OCI-LY1 (cell line): ENCODE measurements around the gene ACTN4.

ENCODE experiments used
- CTCF ChIP-seq: fragments of 200-600 bp; sonication (generic), shearing (Covaris generic); IDR thresholded peaks from 2 replicates; pipeline ENCODE4 v1.5.1; 2017; ENCODE audit warnings: mild to moderate bottlenecking, antibody characterized with exemption, low read length, moderate library complexity, mixed read lengths
- EZH2 ChIP-seq: fragments of 200-600 bp; sonication (generic), shearing (Covaris generic); IDR thresholded peaks from 2 replicates; pipeline ENCODE4 v1.8.0; 2017; ENCODE audit warnings: borderline replicate concordance, mixed run types, mild to moderate bottlenecking, antibody characterized with exemption, low read length, moderate library complexity, mixed read lengths

- TF ChIP-seq CTCF = no peak
- TF ChIP-seq EZH2 = no peak
Measured at GRCh38 chr19:38699647-38700349, 52.3 kb downstream of the ACTN4 start.
